ENCODE results near the gene DMTF1. TPM values are rescaled to one million over a fixed set of nuclear protein-coding genes. Genes with fewer than 3 reads are reported as not detected.

Gene DMTF1
- total RNA-seq, 2 experiments from 2014 or later: 111 to 197 TPM

- no peaks in the 10 kb centered on the region for H3K9me2 ChIP-seq (ENCODE audit: insufficient read depth, low read length)
- DNase-seq (ENCODE audit: low spot score): no peak
- ChIA-PET CTCF (ENCODE audit: unreplicated experiment) (no interaction called here), POLR2A (no interaction called here)
- no peak overlapping the region for H2AFZ ChIP-seq (ENCODE audit: low read length)
- no peak overlapping the region for H3K27ac ChIP-seq (ENCODE audit: low read depth, low read length, poor library complexity, severe bottlenecking)
- H3K79me2 ChIP-seq (ENCODE audit: insufficient read depth, low read depth, low read length): no peaks in the 10 kb centered on the region
- no peak overlapping the region for H3K4me3 ChIP-seq (ENCODE audit: low read depth, low read length, poor library complexity, severe bottlenecking)
- H3K4me2 ChIP-seq (ENCODE audit: low read length): no peak overlapping the region
- H3K9me3 ChIP-seq (ENCODE audit: low read length): no peaks in the 10 kb centered on the region
- BruUV-seq (replicated peaks): no TSS peak
- intact Hi-C loops (cut with micrococcal nuclease; ENCODE audit: unreplicated experiment): no loop called here
- no peaks in the 10 kb centered on the region for H3K4me1 ChIP-seq (ENCODE audit: insufficient read depth, low read length, poor library complexity, severe bottlenecking)
- H4K20me1 ChIP-seq (ENCODE audit: insufficient read depth, low read length): no peaks in the 10 kb centered on the region
- H3K36me3 ChIP-seq (ENCODE audit: insufficient read depth, low read length): no peaks in the 10 kb centered on the region
- TF ChIP-seq, protein P1, sequence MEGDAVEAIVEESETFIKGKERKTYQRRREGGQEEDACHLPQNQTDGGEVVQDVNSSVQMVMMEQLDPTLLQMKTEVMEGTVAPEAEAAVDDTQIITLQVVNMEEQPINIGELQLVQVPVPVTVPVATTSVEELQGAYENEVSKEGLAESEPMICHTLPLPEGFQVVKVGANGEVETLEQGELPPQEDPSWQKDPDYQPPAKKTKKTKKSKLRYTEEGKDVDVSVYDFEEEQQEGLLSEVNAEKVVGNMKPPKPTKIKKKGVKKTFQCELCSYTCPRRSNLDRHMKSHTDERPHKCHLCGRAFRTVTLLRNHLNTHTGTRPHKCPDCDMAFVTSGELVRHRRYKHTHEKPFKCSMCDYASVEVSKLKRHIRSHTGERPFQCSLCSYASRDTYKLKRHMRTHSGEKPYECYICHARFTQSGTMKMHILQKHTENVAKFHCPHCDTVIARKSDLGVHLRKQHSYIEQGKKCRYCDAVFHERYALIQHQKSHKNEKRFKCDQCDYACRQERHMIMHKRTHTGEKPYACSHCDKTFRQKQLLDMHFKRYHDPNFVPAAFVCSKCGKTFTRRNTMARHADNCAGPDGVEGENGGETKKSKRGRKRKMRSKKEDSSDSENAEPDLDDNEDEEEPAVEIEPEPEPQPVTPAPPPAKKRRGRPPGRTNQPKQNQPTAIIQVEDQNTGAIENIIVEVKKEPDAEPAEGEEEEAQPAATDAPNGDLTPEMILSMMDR (conservative IDR thresholded peaks at IDR 0.05; ENCODE audit: low read length): no peak
- no peak for TF ChIP-seq EZH2phosphoT487 (IDR thresholded peaks at IDR 0.05; ENCODE audit: borderline replicate concordance, low read depth, low read length)
Measured at GRCh38 chr7:87116315-87116714, 35.9 kb upstream of the DMTF1 start.

DNA sequence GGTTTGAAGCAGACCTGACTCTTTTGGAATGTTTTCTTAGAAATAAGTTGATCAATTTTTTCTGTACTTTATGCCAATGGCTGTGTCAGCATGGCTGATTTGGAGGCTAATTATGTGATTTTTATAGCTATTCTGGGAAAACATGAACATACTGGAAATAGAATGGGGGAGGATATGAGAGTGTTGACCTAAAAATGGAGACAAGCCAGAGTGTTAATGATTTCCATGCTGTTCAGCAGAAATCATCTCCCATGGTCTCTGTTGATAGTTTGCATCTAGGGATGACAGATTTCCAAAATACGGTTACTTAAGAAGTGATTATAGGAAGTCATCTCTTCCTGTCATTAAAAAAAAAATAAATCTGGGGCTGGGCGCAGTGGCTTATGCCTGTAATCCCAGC is 32.7 kb upstream of the DMTF1 start:
- no peaks in the 10 kb centered on the region for H3K9me2 ChIP-seq (ENCODE audit: insufficient read depth, low read length)
- H3K4me3 ChIP-seq (ENCODE audit: low read depth, low read length, poor library complexity, severe bottlenecking): no peak overlapping the region
- H3K79me2 ChIP-seq (ENCODE audit: insufficient read depth, low read depth, low read length): no peaks in the 10 kb centered on the region
- TF ChIP-seq, protein P1 (conservative IDR thresholded peaks at IDR 0.05; ENCODE audit: low read length): no peak
- no peak for TF ChIP-seq EZH2phosphoT487 (IDR thresholded peaks at IDR 0.05; ENCODE audit: borderline replicate concordance, low read depth, low read length)
- BruUV-seq (replicated peaks): no TSS peak
- no peaks in the 10 kb centered on the region for H3K9me3 ChIP-seq (ENCODE audit: low read length)
- no peak for DNase-seq (ENCODE audit: low spot score)
- POLR2A ChIA-PET: no interaction called here
- H2AFZ ChIP-seq (ENCODE audit: low read length): no peak overlapping the region
- no peaks in the 10 kb centered on the region for H3K36me3 ChIP-seq (ENCODE audit: insufficient read depth, low read length)
- no peak overlapping the region for H3K4me2 ChIP-seq (ENCODE audit: low read length)
- H3K4me1 ChIP-seq (ENCODE audit: insufficient read depth, low read length, poor library complexity, severe bottlenecking): no peaks in the 10 kb centered on the region
- H3K27ac ChIP-seq (ENCODE audit: low read depth, low read length, poor library complexity, severe bottlenecking): no peak overlapping the region
- H4K20me1 ChIP-seq (ENCODE audit: insufficient read depth, low read length): no peaks in the 10 kb centered on the region
- CTCF ChIA-PET (ENCODE audit: unreplicated experiment): no interaction called here
- intact Hi-C loops (cut with micrococcal nuclease; ENCODE audit: unreplicated experiment): no loop called here

DNA sequence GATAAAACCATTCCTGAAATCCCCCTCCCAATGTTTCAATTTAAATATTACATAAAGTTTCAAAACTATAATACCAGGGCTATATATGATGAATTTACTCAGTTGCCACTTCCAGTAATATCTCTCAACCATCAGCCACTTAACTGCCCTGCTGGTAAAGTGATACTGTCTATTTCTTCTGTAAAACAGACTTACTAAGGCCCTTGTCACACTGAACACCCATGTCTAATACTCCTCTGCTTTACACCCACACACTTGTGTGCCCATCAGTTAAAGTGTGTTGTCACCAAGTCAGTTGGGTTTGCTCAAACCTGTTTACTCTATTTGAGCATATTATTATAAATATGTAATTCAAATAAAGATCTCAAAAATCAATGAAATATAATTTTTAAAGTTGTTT is 29.1 kb upstream of the DMTF1 start:
- Histone ChIP-seq H3K9me2 (ENCODE audit: insufficient read depth, low read length) (no peaks in the 10 kb centered on the region), H3K9me3 (ENCODE audit: low read length) (no peaks in the 10 kb centered on the region), H3K4me1 (ENCODE audit: insufficient read depth, low read length, poor library complexity, severe bottlenecking) (no peaks in the 10 kb centered on the region), H3K4me3 (ENCODE audit: low read depth, low read length, poor library complexity, severe bottlenecking) (no peak overlapping the region), H3K79me2 (ENCODE audit: insufficient read depth, low read depth, low read length) (no peaks in the 10 kb centered on the region), H3K27ac (ENCODE audit: low read depth, low read length, poor library complexity, severe bottlenecking) (no peak overlapping the region), H3K36me3 (ENCODE audit: insufficient read depth, low read length) (no peaks in the 10 kb centered on the region), H2AFZ (ENCODE audit: low read length) (no peak overlapping the region), H4K20me1 (ENCODE audit: insufficient read depth, low read length) (no peaks in the 10 kb centered on the region), H3K4me2 (ENCODE audit: low read length) (no peak overlapping the region)
- intact Hi-C loops (cut with micrococcal nuclease; ENCODE audit: unreplicated experiment): loop anchor here (10.0 kb wide), 1 partner anchor 282 kb away; no protein-coding TSS in a partner anchor
- BruUV-seq (replicated peaks): no TSS peak
- DNase-seq (ENCODE audit: low spot score): no peak
- ChIA-PET POLR2A (no interaction called here), CTCF (ENCODE audit: unreplicated experiment) (no interaction called here)
- TF ChIP-seq, protein P1 (conservative IDR thresholded peaks at IDR 0.05; ENCODE audit: low read length): no peak
- no peak for TF ChIP-seq EZH2phosphoT487 (IDR thresholded peaks at IDR 0.05; ENCODE audit: borderline replicate concordance, low read depth, low read length)
